Duodenal mucosa (tissue), 2 donors: ENCODE data around the gene DNAAF1.

Experiments
- H3K27ac ChIP-seq: one replicate; pipeline ENCODE4 v1.7.0; 2013; ENCODE audit warnings: low read depth, low read length
- H3K27me3 ChIP-seq, 2 donors: one replicate each; pipeline ENCODE4 v1.7.0; 2013; ENCODE audit warnings: low read length in 2 of 2, control low read depth in 1 of 2; ENCODE audit not compliant: insufficient read depth in 2 of 2, control insufficient read depth in 1 of 2
- H3K36me3 ChIP-seq, 2 donors: one replicate each; pipeline ENCODE4 v1.7.0; 2013; ENCODE audit warnings: low read length in 2 of 2, control low read depth in 1 of 2; ENCODE audit not compliant: insufficient read depth in 2 of 2, control insufficient read depth in 1 of 2
- H3K4me1 ChIP-seq, 2 donors: one replicate each; pipeline ENCODE4 v1.7.0; 2013; ENCODE audit warnings: low read length in 2 of 2, control low read depth in 1 of 2; ENCODE audit not compliant: insufficient read depth in 2 of 2, control insufficient read depth in 1 of 2
- H3K4me3 ChIP-seq, 2 donors: one replicate each; pipeline ENCODE4 v1.7.0; 2013; ENCODE audit warnings: low read length in 2 of 2, low read depth in 1 of 2
- H3K9ac ChIP-seq, 2 donors: one replicate each; pipeline ENCODE4 v1.7.0; 2013; ENCODE audit warnings: low read length in 2 of 2, low read depth in 1 of 2
- H3K9me3 ChIP-seq, 2 donors: one replicate each; pipeline ENCODE4 v1.7.0; 2013; ENCODE audit warnings: low read length in 2 of 2, control low read depth in 1 of 2; ENCODE audit not compliant: control insufficient read depth in 1 of 2

DNAAF1 gene

GRCh38 chr16:84144859-84145639, at the start of gene DNAAF1, which contains the start of gene HSDL1:
Gene DNAAF1 (plus strand): TSS chr16:84145308. CDS start chr16:84145441, 133 bp downstream.
Gene HSDL1 (minus strand): TSS chr16:84145177. CDS start chr16:84131321, 13,856 bp downstream.
- Histone ChIP-seq H3K36me3 (no peaks in the 10 kb centered on the region), H3K9me3 (no peaks in the 10 kb centered on the region), H3K4me3 (peak within 1 kb of the TSS; percentile 75 to 86), H3K27me3 (no peaks in the 10 kb centered on the region), H3K4me1 (peaks cover 0 to 9% of the 10 kb centered on the region in 2 donors), H3K9ac (peak within 1 kb of the TSS; percentile 68), H3K27ac (no peak within 1 kb of the TSS)

DNA sequence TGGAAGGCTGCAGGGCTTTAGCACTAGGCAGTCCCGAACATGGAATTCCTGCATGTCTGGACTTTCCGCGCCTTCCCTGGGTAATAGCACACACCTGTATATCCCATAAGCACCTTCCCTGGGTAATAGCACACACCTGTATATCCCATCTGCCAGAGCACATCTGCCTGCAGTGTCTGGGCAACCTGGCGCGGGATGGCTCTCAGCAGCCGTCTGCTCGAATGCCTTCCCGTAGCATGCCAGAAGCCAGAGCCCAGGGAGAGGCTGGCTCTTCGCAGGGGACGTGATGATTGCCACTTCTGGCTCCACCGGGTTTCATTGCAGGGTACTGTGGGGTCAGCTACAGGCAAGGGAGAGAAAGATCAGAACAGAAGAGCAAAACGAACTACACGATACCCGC, 49.6 kb upstream of the DNAAF1 start:
- Histone ChIP-seq H3K4me1 (peaks cover 0 to 5% of the 10 kb centered on the region in 2 donors), H3K36me3 (peaks cover 32 to 79% of the 10 kb centered on the region in 2 donors), H3K9me3 (no peaks in the 10 kb centered on the region), H3K27ac (no peak overlapping the region), H3K9ac (no peak overlapping the region), H3K4me3 (no peak overlapping the region), H3K27me3 (no peaks in the 10 kb centered on the region)

DNA sequence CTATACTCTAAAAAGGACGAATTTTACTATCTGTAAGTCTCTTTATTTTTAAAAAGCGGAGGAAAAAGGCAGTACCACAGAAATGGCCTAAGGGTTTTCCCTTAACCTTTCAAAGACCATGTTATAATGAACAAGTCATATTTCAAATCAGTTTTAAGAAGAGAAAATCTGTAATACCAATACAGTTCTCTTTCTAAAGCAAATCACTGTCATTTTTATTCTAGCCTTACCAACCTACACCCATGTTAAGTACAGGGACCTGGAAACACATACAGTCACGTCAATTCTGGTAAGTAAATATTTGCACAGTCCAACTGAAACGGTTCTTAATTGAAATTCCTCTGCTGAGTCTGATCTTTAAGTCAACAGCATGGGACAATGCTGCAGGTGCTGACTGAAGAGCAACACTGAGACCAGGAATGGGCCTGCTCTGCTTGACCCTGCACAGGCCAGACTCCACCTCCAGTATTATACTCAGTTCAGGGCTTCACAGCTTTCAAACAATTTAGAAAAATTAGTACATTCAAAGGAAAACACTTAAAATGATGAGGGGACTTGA, 48.6 kb upstream of the DNAAF1 start:
- Histone ChIP-seq H3K9ac (no peak overlapping the region), H3K27me3 (no peaks in the 10 kb centered on the region), H3K4me1 (peaks cover 0 to 5% of the 10 kb centered on the region in 2 donors), H3K27ac (no peak overlapping the region), H3K36me3 (peaks cover 34 to 79% of the 10 kb centered on the region in 2 donors), H3K9me3 (no peaks in the 10 kb centered on the region), H3K4me3 (no peak overlapping the region)

- Histone ChIP-seq H3K4me3 (no peak overlapping the region), H3K9me3 (no peaks in the 10 kb centered on the region), H3K27me3 (no peaks in the 10 kb centered on the region), H3K27ac (no peak overlapping the region), H3K36me3 (peaks cover 23 to 57% of the 10 kb centered on the region in 2 donors), H3K4me1 (peaks cover 0 to 5% of the 10 kb centered on the region in 2 donors), H3K9ac (no peak overlapping the region)
These were observed 46.2 kb upstream of the DNAAF1 start for GRCh38 chr16:84098939-84099338.

DNA sequence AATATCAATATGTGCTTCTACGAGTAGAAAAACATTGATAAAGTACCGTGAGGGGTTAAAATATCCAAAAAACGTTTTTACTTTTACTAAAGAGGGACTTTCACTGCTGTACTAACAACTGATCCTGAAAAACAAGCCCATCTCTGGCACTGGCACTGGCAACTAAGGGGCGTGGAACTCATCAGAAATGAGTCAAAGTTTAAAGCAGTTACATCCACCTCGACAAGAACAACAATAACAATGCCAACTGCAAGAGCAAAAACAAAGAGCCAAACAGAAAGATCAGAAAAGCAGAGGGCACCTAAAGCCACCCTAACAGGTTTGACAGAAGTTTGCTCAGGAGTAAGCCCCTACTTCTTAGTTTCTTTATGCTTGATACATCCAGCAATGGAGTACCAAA, 41.4 kb upstream of the DNAAF1 start:
- Histone ChIP-seq H3K4me3 (no peak overlapping the region), H3K9ac (no peak overlapping the region), H3K27ac (no peak overlapping the region), H3K9me3 (no peaks in the 10 kb centered on the region), H3K4me1 (no peaks in the 10 kb centered on the region), H3K27me3 (no peaks in the 10 kb centered on the region), H3K36me3 (peaks cover 15 to 45% of the 10 kb centered on the region in 2 donors)

DNA sequence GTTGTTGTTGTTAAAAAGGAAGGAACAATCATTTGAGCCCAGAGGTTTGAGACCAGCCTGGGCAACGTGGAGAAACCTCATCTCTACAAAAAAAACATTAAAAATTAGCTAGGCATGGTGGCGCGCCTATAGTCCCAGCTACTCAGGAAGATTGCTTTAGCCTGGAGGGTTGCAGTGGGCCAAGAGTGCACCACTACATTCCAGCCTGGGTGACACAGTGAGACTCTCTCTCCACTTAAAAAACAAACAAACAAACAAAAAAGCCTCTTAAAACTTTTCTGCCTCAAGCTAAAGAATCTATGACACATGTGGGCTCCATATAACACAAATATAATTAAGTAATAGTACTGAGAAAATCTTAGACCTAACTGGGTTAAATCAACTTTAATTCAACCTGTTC, 40.9 kb upstream of the DNAAF1 start:
- H3K4me3 ChIP-seq, result no peak overlapping the region
- no peaks in the 10 kb centered on the region for H3K27me3 ChIP-seq
- H3K36me3 ChIP-seq, result peaks cover 20 to 44% of the 10 kb centered on the region in 2 donors
- no peak overlapping the region for H3K9ac ChIP-seq
- H3K27ac ChIP-seq, result no peak overlapping the region
- H3K9me3 ChIP-seq, result no peaks in the 10 kb centered on the region
- H3K4me1 ChIP-seq, result no peaks in the 10 kb centered on the region

- Histone ChIP-seq H3K27me3 (no peaks in the 10 kb centered on the region), H3K9ac (no peak overlapping the region), H3K36me3 (peaks cover 22 to 39% of the 10 kb centered on the region in 2 donors), H3K9me3 (no peaks in the 10 kb centered on the region), H3K27ac (no peak overlapping the region), H3K4me1 (no peaks in the 10 kb centered on the region), H3K4me3 (no peak overlapping the region)
These were observed 39.8 kb upstream of the DNAAF1 start for GRCh38 chr16:84105301-84105815.

- H3K27me3 ChIP-seq, result no peaks in the 10 kb centered on the region
- no peak overlapping the region for H3K4me3 ChIP-seq
- H3K9ac ChIP-seq, result no peak overlapping the region
- peaks cover 22 to 40% of the 10 kb centered on the region in 2 donors for H3K36me3 ChIP-seq
- peaks cover 4 to 5% of the 10 kb centered on the region in 2 donors for H3K4me1 ChIP-seq
- no peaks in the 10 kb centered on the region for H3K9me3 ChIP-seq
- no peak overlapping the region for H3K27ac ChIP-seq
These were observed 39.0 kb upstream of the DNAAF1 start for GRCh38 chr16:84105948-84106740.

- no peaks in the 10 kb centered on the region for H3K9me3 ChIP-seq
- no peak overlapping the region for H3K27ac ChIP-seq
- H3K4me3 ChIP-seq, result no peak overlapping the region
- peaks cover 4 to 5% of the 10 kb centered on the region in 2 donors for H3K4me1 ChIP-seq
- peaks cover 16 to 34% of the 10 kb centered on the region in 2 donors for H3K36me3 ChIP-seq
- no peak overlapping the region for H3K9ac ChIP-seq
- no peaks in the 10 kb centered on the region for H3K27me3 ChIP-seq
These were observed 37.2 kb upstream of the DNAAF1 start for GRCh38 chr16:84107921-84108320.
